ENCODE measurements around the gene LDB2.

Gene LDB2

GRCh38 chr4:16862697-16863096, 35.7 kb downstream of the LDB2 start:
- no peak for TF ChIP-seq CTCF (IDR thresholded peaks at IDR 0.05; ENCODE audit: low read depth, low read length)
- in situ Hi-C loops (cut with HindIII; ENCODE audit: low sequenced_read_pairs): no loop called here
- no peak overlapping the region for H3K4me3 ChIP-seq (ENCODE audit: low read depth, low read length)
- no peak for DNase-seq (ENCODE audit: low read depth, low spot score)

DNA sequence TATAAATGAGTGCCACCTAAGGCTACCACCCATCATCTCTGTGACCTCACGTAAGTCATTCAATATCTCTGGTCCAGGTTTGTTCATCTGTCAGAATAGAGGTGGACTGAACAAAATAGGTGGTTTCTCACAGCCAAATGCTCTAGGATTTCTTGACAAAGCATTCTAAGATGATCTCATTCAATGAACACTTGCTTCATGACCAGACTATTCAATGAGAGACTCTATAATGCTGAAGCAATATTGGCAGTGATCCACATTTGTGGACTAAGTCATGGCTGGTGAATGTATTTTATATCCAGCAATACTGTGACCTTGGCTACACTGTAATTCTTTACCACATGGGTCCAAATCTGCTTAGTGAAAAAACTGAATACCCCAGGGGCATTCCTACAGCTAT, 37.9 kb downstream of the LDB2 start:
- H3K4me3 ChIP-seq (ENCODE audit: low read depth, low read length): no peak overlapping the region
- TF ChIP-seq CTCF (IDR thresholded peaks at IDR 0.05; ENCODE audit: low read depth, low read length): no peak
- in situ Hi-C loops (cut with HindIII; ENCODE audit: low sequenced_read_pairs): no loop called here
- peak; percentile 94 for DNase-seq (ENCODE audit: low read depth, low spot score)

DNA sequence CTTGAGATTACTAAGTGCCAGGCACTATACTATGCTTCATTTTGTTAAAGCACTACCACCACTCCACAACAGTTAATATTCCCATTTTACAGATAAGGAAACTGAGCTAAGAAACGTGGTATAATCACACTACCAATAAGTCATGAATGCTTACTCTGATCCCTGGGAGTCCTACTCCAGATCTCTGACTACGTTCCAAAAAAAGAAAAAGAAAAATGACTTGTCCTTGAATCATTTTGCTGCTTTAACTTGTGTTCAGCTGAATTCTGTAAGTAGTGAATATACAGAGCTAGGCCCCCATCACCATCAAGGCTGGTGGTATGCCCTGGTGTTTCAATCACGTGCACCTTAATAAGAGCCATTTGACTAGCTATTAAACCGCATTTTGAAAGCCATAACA, 39.4 kb downstream of the LDB2 start:
- in situ Hi-C loops (cut with HindIII; ENCODE audit: low sequenced_read_pairs): no loop called here
- TF ChIP-seq CTCF (IDR thresholded peaks at IDR 0.05; ENCODE audit: low read depth, low read length): no peak
- peak; percentile 32 for DNase-seq (ENCODE audit: low read depth, low spot score)
- no peak overlapping the region for H3K4me3 ChIP-seq (ENCODE audit: low read depth, low read length)

DNA sequence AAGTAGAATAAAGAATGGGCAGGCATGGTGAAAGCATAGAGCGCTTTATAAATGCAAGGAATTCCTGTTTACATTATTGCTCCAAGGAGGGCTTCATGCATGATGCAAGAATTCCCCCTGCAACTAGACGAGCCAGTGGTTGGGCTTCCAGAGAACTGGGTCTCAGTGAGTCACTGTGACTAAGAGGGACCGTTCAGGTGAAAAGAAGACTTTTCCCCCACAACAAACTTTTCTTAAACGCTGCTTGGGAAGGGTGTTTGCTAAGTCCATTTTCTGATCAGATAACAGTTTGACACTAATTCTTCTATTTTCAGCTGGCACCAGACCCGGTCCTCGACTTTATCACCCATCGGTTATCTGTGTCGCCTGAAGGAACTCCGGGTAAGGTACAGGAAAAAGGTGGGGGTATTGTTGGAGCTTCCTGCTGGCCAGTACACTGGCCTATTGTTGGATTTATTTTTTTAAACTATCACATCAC, 40.1 kb downstream of the LDB2 start:
- TF ChIP-seq CTCF (IDR thresholded peaks at IDR 0.05; ENCODE audit: low read depth, low read length): no peak
- peak; percentile 83 for DNase-seq (ENCODE audit: low read depth, low spot score)
- in situ Hi-C loops (cut with HindIII; ENCODE audit: low sequenced_read_pairs): no loop called here

DNA sequence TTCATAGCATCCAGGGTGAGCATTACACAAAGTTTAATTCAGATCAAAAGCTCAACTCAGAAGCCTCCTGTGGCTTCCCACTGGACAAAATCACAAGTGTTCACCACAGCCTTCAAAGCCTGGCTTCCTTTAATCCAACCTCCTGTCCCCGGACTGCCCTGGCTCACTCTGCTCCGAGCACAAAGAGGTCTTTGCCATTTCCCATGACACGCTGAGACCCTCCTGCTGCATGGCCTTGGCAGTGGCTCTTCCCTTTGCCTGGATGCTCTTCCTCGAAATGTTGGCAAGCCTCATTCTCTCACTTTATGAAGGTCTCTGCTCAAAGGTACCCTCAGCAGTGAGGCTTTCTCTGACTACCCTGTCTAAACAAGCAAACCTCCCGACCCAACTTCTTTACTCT, 41.0 kb downstream of the LDB2 start:
- in situ Hi-C loops (cut with HindIII; ENCODE audit: low sequenced_read_pairs): no loop called here
- TF ChIP-seq CTCF (IDR thresholded peaks at IDR 0.05; ENCODE audit: low read depth, low read length): no peak
- DNase-seq (ENCODE audit: low read depth, low spot score): no peak
- H3K4me3 ChIP-seq (ENCODE audit: low read depth, low read length): no peak overlapping the region

More for the DNA sequence above, 40.1 kb downstream of the LDB2 start:
- no peak overlapping the region for H3K4me3 ChIP-seq (ENCODE audit: low read depth, low read length)

GRCh38 chr4:16853640-16854039, 44.8 kb downstream of the LDB2 start:
- TF ChIP-seq CTCF (IDR thresholded peaks at IDR 0.05; ENCODE audit: low read depth, low read length): no peak
- in situ Hi-C loops (cut with HindIII; ENCODE audit: low sequenced_read_pairs): no loop called here

DNA sequence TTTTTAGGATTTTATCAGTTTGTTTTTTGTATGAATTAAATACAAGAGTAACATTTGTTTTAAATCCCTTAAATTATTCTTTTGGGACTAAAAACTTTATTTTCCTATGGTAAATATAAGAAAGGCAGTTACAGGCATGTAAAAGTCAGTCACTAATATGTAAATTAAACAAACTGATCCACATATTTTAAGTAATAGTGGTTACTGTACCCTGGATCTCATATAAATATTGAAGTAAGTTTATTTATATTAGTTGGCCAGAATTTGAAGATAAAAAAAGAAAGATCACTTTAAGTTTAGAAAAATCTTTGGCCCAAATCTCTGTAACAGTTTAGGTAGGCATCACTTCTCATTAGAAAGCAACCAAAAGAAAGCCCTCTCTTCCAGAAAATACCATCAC, 45.8 kb downstream of the LDB2 start:
- no peak overlapping the region for H3K4me3 ChIP-seq (ENCODE audit: low read depth, low read length)
- DNase-seq (ENCODE audit: low read depth, low spot score): no peak
- in situ Hi-C loops (cut with HindIII; ENCODE audit: low sequenced_read_pairs): no loop called here
- no peak for TF ChIP-seq CTCF (IDR thresholded peaks at IDR 0.05; ENCODE audit: low read depth, low read length)

More at GRCh38 chr4:16853640-16854039, 44.8 kb downstream of the LDB2 start:
- DNase-seq (ENCODE audit: low read depth, low spot score): no peak
- H3K4me3 ChIP-seq (ENCODE audit: low read depth, low read length): no peak overlapping the region
